Esophagus squamous epithelium (tissue), 5 donors: Measurements from ENCODE around the gene EMD. TPM values are rescaled to one million over a fixed set of nuclear protein-coding genes. Genes with fewer than 3 reads are reported as not detected.

Source experiments
- DNase-seq: peaks from one replicate; lab custom pipeline; 2025; lab: John Stamatoyannopoulos, UW
- H3K27ac ChIP-seq, 4 donors: fragments of 200-600 bp; sonication (generic); one replicate each; pipeline ENCODE4 v1.5.1; 2016 to 2019; ENCODE audit warnings: mild to moderate bottlenecking in 1 of 4
- H3K27me3 ChIP-seq, 4 donors: fragments of 200-600 bp; sonication (generic); 1 replicate in 3 of 4; 2 replicates in 1 of 4; pipeline versions ENCODE4 v1.5.1 to v1.6.0; 2017 to 2021; ENCODE audit warnings: antibody characterized with exemption in 1 of 4
- H3K36me3 ChIP-seq, 3 donors: fragments of 200-600 bp; sonication (generic); one replicate each; pipeline ENCODE4 v1.5.1; 2016 to 2019
- H3K4me1 ChIP-seq, 3 donors: fragments of 200-600 bp; sonication (generic); one replicate each; pipeline ENCODE4 v1.5.1; 2017 to 2019
- H3K4me3 ChIP-seq, 4 donors: fragments of 200-600 bp; sonication (generic); 1 replicate in 3 of 4; 2 replicates in 1 of 4; pipeline ENCODE4 v1.5.1; 2016 to 2019; ENCODE audit warnings: mild to moderate bottlenecking in 2 of 4, moderate library complexity in 1 of 4
- H3K9me3 ChIP-seq, 3 donors: fragments of 200-600 bp; sonication (generic); one replicate each; pipeline ENCODE4 v1.5.1; 2016 to 2019
- POLR2A ChIP-seq, 4 donors: fragments of 450-650 bp; IDR thresholded peaks; one replicate each; pipeline ENCODE4 v1.6.1; 2017; ENCODE audit warnings: antibody characterized with exemption in 4 of 4, mild to moderate bottlenecking in 4 of 4, moderate library complexity in 3 of 4
- WGBS, 2 donors: methylation state at CpG; one replicate each; pipeline ENCODE4 v1.1.5; 2018; 5-methylcytosine and 5-hydroxymethylcytosine counted together
- intact Hi-C: fragments of 100-400 bp; cut with DNase I; formaldehyde crosslinking; loops from one replicate; pipeline ENCODE4 v1.15.0; 2022
- total RNA-seq, 4 donors: library from RNA; depleted of rRNA; stranded (reverse); fragments of >200 nt; gene quantifications; one replicate each; pipeline ENCODE4 v1.1.0, GENCODE V29; 2016
- TF ChIP-seq, protein P1 (sequence below), 6 experiments: fragments of 450-650 bp in 4 of 6; fragments of 200-600 bp in 2 of 6; sonication (generic) in 2 of 6; IDR thresholded peaks; one replicate each; pipeline ENCODE4 v1.5.1; 2016 to 2019; ENCODE audit warnings: antibody characterized with exemption in 6 of 6, mild to moderate bottlenecking in 4 of 6, moderate library complexity in 4 of 6
- donor health status: DM: yes; HTN: yes; CAD: no.

EMD gene
- total RNA-seq, 4 donors from 2014 or later: 12.7 to 50.1 (median 40.2) TPM

GRCh38 chrX:154401045-154401799 is 22.1 kb downstream of the EMD start:
- intact Hi-C loops: loop anchor here (5.0 kb wide), 1 partner anchor 131 kb away; no protein-coding TSS in a partner anchor
- Histone ChIP-seq H3K36me3 (peaks cover 10 to 25% (median 14%) of the 10 kb centered on the region in 3 donors), H3K9me3 (no peaks in the 10 kb centered on the region), H3K4me1 (peaks cover 10 to 55% (median 15%) of the 10 kb centered on the region in 3 donors), H3K27ac (peak overlapping the region in 2 of 4 donors; percentile 50 to 66), H3K27me3 (no peaks in the 10 kb centered on the region), H3K4me3 (no peak overlapping the region)
- DNase-seq: no peak
- TF ChIP-seq, protein P1, sequence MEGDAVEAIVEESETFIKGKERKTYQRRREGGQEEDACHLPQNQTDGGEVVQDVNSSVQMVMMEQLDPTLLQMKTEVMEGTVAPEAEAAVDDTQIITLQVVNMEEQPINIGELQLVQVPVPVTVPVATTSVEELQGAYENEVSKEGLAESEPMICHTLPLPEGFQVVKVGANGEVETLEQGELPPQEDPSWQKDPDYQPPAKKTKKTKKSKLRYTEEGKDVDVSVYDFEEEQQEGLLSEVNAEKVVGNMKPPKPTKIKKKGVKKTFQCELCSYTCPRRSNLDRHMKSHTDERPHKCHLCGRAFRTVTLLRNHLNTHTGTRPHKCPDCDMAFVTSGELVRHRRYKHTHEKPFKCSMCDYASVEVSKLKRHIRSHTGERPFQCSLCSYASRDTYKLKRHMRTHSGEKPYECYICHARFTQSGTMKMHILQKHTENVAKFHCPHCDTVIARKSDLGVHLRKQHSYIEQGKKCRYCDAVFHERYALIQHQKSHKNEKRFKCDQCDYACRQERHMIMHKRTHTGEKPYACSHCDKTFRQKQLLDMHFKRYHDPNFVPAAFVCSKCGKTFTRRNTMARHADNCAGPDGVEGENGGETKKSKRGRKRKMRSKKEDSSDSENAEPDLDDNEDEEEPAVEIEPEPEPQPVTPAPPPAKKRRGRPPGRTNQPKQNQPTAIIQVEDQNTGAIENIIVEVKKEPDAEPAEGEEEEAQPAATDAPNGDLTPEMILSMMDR (IDR thresholded peaks at IDR 0.05): no peak
- TF ChIP-seq POLR2A (IDR thresholded peaks at IDR 0.05): no peak
- WGBS, 2 donors: 52% methylated on average over 5 of the region's 6 CpGs; no CpG with 5 or more reads in 1 of the 2 donors

DNA sequence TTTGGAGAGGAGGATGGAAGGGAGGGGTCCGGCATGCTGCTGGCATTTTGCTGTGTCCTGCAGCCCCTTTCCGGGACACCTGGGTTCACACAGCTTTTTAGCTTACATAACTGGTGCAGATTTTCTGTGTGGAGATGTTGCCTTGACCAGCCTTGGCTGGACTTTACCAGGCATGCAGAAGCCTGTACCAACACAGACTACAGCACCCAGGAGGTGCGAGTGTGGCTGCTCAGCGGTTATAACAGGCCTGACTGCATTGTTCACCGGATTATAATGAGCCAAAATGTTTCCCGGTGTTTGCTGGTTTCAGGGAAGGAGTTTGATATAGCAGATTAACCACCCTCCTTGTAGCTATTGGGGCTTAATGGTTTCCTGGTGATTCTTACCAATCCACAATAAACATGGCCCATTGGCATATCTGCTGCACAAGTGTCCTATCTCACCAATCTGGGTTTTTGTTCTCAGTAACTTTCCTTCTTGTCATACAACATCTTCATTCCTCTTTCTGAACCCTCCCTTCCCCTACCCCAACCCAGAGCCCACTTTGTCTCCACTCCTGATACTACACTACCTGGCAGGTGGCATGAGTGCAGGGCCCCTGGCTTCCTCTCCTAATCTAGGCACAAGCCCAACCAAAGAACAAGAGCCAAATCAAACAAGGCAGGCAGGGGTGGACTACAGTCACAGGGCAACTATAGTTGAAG is 23.0 kb downstream of the EMD start:
- DNase-seq: no peak
- H3K27me3 ChIP-seq: no peaks in the 10 kb centered on the region
- H3K9me3 ChIP-seq: no peaks in the 10 kb centered on the region
- intact Hi-C loops: loop anchor here (5.0 kb wide), 1 partner anchor 130 kb away; no protein-coding TSS in a partner anchor
- H3K4me3 ChIP-seq: no peak overlapping the region
- peaks cover 10 to 25% (median 14%) of the 10 kb centered on the region in 3 donors for H3K36me3 ChIP-seq
- peaks cover 10 to 47% (median 15%) of the 10 kb centered on the region in 3 donors for H3K4me1 ChIP-seq
- H3K27ac ChIP-seq: peak overlapping the region; percentile 55 to 69 (median 62)
- WGBS, 2 donors: 35 to 41% methylated on average over 4 to 5 of the region's 6 CpGs
- no peak for TF ChIP-seq POLR2A (IDR thresholded peaks at IDR 0.05)
- TF ChIP-seq, protein P1 (IDR thresholded peaks at IDR 0.05): no peak

- H3K4me3 ChIP-seq: no peak overlapping the region
- peaks cover 10 to 25% (median 14%) of the 10 kb centered on the region in 3 donors for H3K36me3 ChIP-seq
- peak overlapping the region; percentile 55 to 69 (median 62) for H3K27ac ChIP-seq
- TF ChIP-seq POLR2A (IDR thresholded peaks at IDR 0.05): no peak
- TF ChIP-seq, protein P1 (IDR thresholded peaks at IDR 0.05): no peak
- WGBS, 2 donors: 43 to 70% methylated on average over 4 to 15 of the region's 19 CpGs
- H3K9me3 ChIP-seq: no peaks in the 10 kb centered on the region
- DNase-seq: no peak
- intact Hi-C loops: loop anchor here (5.0 kb wide), 1 partner anchor 130 kb away; no protein-coding TSS in a partner anchor
- peaks cover 10 to 43% (median 15%) of the 10 kb centered on the region in 3 donors for H3K4me1 ChIP-seq
- no peaks in the 10 kb centered on the region for H3K27me3 ChIP-seq
Measured at GRCh38 chrX:154402622-154403127, 23.6 kb downstream of the EMD start.

- H3K27ac ChIP-seq: no peak overlapping the region
- intact Hi-C loops: loop anchor here (5.0 kb wide), 1 partner anchor 129 kb away; no protein-coding TSS in a partner anchor
- H3K4me1 ChIP-seq: peaks cover 10 to 46% (median 15%) of the 10 kb centered on the region in 3 donors
- TF ChIP-seq, protein P1 (IDR thresholded peaks at IDR 0.05): no peak
- TF ChIP-seq POLR2A (IDR thresholded peaks at IDR 0.05): no peak
- no peaks in the 10 kb centered on the region for H3K27me3 ChIP-seq
- WGBS, 2 donors: 90 to 92% methylated on average over 2 to 4 of the region's 10 CpGs
- DNase-seq: no peak
- H3K36me3 ChIP-seq: peaks cover 10 to 25% (median 14%) of the 10 kb centered on the region in 3 donors
- H3K9me3 ChIP-seq: no peaks in the 10 kb centered on the region
- H3K4me3 ChIP-seq: no peak overlapping the region
Measured at GRCh38 chrX:154403192-154403591, 24.1 kb downstream of the EMD start.
